GM23338 (cell line): Measurements from ENCODE around the gene FAP. TPM values are rescaled to one million over a fixed set of nuclear protein-coding genes. Genes with fewer than 3 reads are reported as not detected.

Experiments
- ATAC-seq: fragments of 200-7000 bp; cut with Tn5 transposase; 3 replicates; pipeline ENCODE4 v1.9.1; 2020
- DNase-seq: peaks from one replicate; pipeline ENCODE4 v3.0.0-alpha.2; 2015; ENCODE audit warnings: low spot score
- H2AFZ ChIP-seq: fragments of 200-600 bp; sonication (generic); 2 replicates; pipeline ENCODE4 v1.8.0; 2016; ENCODE audit warnings: antibody characterized with exemption, mild to moderate bottlenecking, moderate library complexity
- H3F3A ChIP-seq: fragments of 200-600 bp; sonication (generic); replicated peaks from 2 replicates; pipeline ENCODE4 v1.8.0; 2017; ENCODE audit warnings: antibody characterized with exemption, mixed run types, low read depth
- H3K27ac ChIP-seq: fragments of 200-600 bp; sonication (generic); 2 replicates; pipeline ENCODE4 v1.6.1; 2016; ENCODE audit warnings: low read depth
- H3K27me3 ChIP-seq: fragments of 200-600 bp; sonication (generic); 2 replicates; pipeline ENCODE4 v1.8.0; 2016; ENCODE audit warnings: mild to moderate bottlenecking, mixed run types, moderate library complexity; ENCODE audit not compliant: insufficient read depth
- H3K36me3 ChIP-seq: fragments of 200-600 bp; sonication (generic); 2 replicates; pipeline ENCODE4 v1.8.0; 2016; ENCODE audit warnings: mild to moderate bottlenecking; ENCODE audit not compliant: insufficient read depth
- H3K4me1 ChIP-seq: fragments of 200-600 bp; sonication (generic); 2 replicates; pipeline ENCODE4 v1.8.0; 2016; ENCODE audit warnings: mild to moderate bottlenecking, moderate library complexity; ENCODE audit not compliant: insufficient read depth
- H3K4me2 ChIP-seq: fragments of 200-600 bp; sonication (generic); 2 replicates; pipeline ENCODE4 v1.7.1; 2017; ENCODE audit warnings: mixed run types
- H3K4me3 ChIP-seq: fragments of 200-600 bp; sonication (generic); 2 replicates; pipeline ENCODE4 v1.6.1; 2016; ENCODE audit warnings: mixed run types
- H3K79me2 ChIP-seq: fragments of 200-600 bp; sonication (generic); replicated peaks from 2 replicates; pipeline ENCODE4 v1.8.0; 2017; ENCODE audit warnings: mild to moderate bottlenecking; ENCODE audit not compliant: insufficient read depth
- H3K9me2 ChIP-seq: fragments of 200-600 bp; sonication (generic); 2 replicates; pipeline ENCODE4 v1.8.0; 2017; ENCODE audit not compliant: insufficient read depth
- H4K20me1 ChIP-seq: fragments of 200-600 bp; sonication (generic); replicated peaks from 2 replicates; pipeline ENCODE4 v1.8.0; 2017; ENCODE audit warnings: mild to moderate bottlenecking; ENCODE audit not compliant: insufficient read depth
- H3K27ac Mint-ChIP-seq: 2 replicates; pipeline ENCODE4 v1.8.0; 2020; ENCODE audit warnings: inconsistent platforms, mild to moderate bottlenecking, moderate library complexity, mixed read lengths
- H3K27me3 Mint-ChIP-seq: 3 replicates; pipeline ENCODE4 v1.8.0; 2022; ENCODE audit warnings: low read depth, mild to moderate bottlenecking, moderate library complexity, mixed read lengths, inconsistent platforms; ENCODE audit not compliant: insufficient read depth, poor library complexity
- H3K36me3 Mint-ChIP-seq: 3 replicates; pipeline ENCODE4 v1.8.0; 2021; ENCODE audit warnings: low read depth, mild to moderate bottlenecking, inconsistent platforms, moderate library complexity, mixed read lengths
- H3K4me1 Mint-ChIP-seq: 3 replicates; pipeline ENCODE4 v1.8.0; 2020; ENCODE audit warnings: mild to moderate bottlenecking, inconsistent platforms, mixed read lengths
- H3K4me3 Mint-ChIP-seq: 3 replicates; pipeline ENCODE4 v1.8.0; 2021; ENCODE audit warnings: moderate library complexity, mild to moderate bottlenecking, inconsistent platforms, mixed read lengths
- H3K9me3 Mint-ChIP-seq: 3 replicates; pipeline ENCODE4 v1.8.0; 2020; ENCODE audit warnings: moderate library complexity, mild to moderate bottlenecking, inconsistent platforms, mixed read lengths
- CREB1 ChIP-seq: fragments of 250-450 bp; sonication (Bioruptor Pico); IDR thresholded peaks from 2 replicates; pipeline ENCODE4 v1.5.0; 2020; ENCODE audit warnings: low read depth, mild to moderate bottlenecking, moderate library complexity
- CTCF ChIP-seq, 2 experiments: fragments of 200-600 bp in 1 of 2; sonication (generic) in 1 of 2; conservative IDR thresholded peaks; 2 replicates each; pipeline versions ENCODE4 v1.5.1 to v1.6.1; 2016 to 2017; ENCODE audit warnings: antibody characterized with exemption in 2 of 2, low read depth in 2 of 2, mild to moderate bottlenecking in 2 of 2, moderate library complexity in 1 of 2
- EZH2phosphoT487 ChIP-seq: fragments of 200-600 bp; sonication (generic); IDR thresholded peaks from one replicate; pipeline ENCODE4 v1.8.1; 2018; ENCODE audit warnings: antibody characterized with exemption; ENCODE audit not compliant: unreplicated experiment
- JUNB ChIP-seq: IDR thresholded peaks from one replicate; pipeline ENCODE4 v1.6.1; 2016; ENCODE audit warnings: antibody characterized with exemption; ENCODE audit not compliant: unreplicated experiment
- REST ChIP-seq: IDR thresholded peaks from one replicate; pipeline ENCODE4 v1.6.1; 2018; ENCODE audit warnings: antibody characterized with exemption; ENCODE audit not compliant: unreplicated experiment
- ZNF114 ChIP-seq: fragments of 250-450 bp; sonication (Bioruptor Pico); IDR thresholded peaks from 2 replicates; pipeline ENCODE4 v1.5.0; 2020; ENCODE audit warnings: mild to moderate bottlenecking, moderate library complexity
- polyA plus RNA-seq: library from polyadenylated mRNA; unstranded; fragments of >200 nt; fragmentation: Nextera tagmentation; extraction: Ambion mirVana; gene quantifications from 2 replicates; pipeline ENCODE4 v1.2.1, GENCODE V29; 2016
- total RNA-seq: library from RNA; depleted of rRNA; stranded (reverse); fragments of >200 nt; shearing (Covaris generic); gene quantifications from 2 replicates; pipeline ENCODE4 v1.2.3, GENCODE V29; 2014

The FAP gene
- total and polyA plus RNA-seq, 2 experiments from 2014 or later: not detected

GRCh38 chr2:162234620-162235462 lies 8.4 kb downstream of the FAP start:
- H3K4me3 ChIP-seq: no peak overlapping the region
- H3K79me2 ChIP-seq: no peaks in the 10 kb centered on the region
- H3K4me3 Mint-ChIP-seq: no peak overlapping the region
- no peak for DNase-seq
- H3K27ac ChIP-seq: no peak overlapping the region
- peaks cover 3% of the 10 kb centered on the region; the same call in 1 of the 3 replicates for H3K9me3 Mint-ChIP-seq
- ATAC-seq: no peak
- H3K4me2 ChIP-seq: no peak overlapping the region
- TF ChIP-seq REST (no peak), EZH2phosphoT487 (no peak), JUNB (no peak), ZNF114 (CRISPR knock-in tag) (no peak)
- H3K4me1 Mint-ChIP-seq: peaks cover 10% of the 10 kb centered on the region; the same call in 2 of the 3 replicates
- H3K9me2 ChIP-seq: no peaks in the 10 kb centered on the region
- H4K20me1 ChIP-seq: no peaks in the 10 kb centered on the region
- no peaks in the 10 kb centered on the region for H3K27me3 Mint-ChIP-seq
- H3K4me1 ChIP-seq: no peaks in the 10 kb centered on the region
- no peaks in the 10 kb centered on the region for H3K27me3 ChIP-seq
- no peaks in the 10 kb centered on the region for H3K36me3 Mint-ChIP-seq
- no peak overlapping the region for H2AFZ ChIP-seq
- no peak overlapping the region for H3K27ac Mint-ChIP-seq
- no peaks in the 10 kb centered on the region for H3K36me3 ChIP-seq
- no peaks in the 10 kb centered on the region for H3F3A ChIP-seq

- H3K36me3 Mint-ChIP-seq: no peaks in the 10 kb centered on the region
- Histone ChIP-seq H3K79me2 (no peaks in the 10 kb centered on the region), H3K4me3 (no peak overlapping the region), H3K4me1 (no peaks in the 10 kb centered on the region), H3K4me2 (no peak overlapping the region), H4K20me1 (no peaks in the 10 kb centered on the region), H3K36me3 (no peaks in the 10 kb centered on the region), H3K27ac (no peak overlapping the region), H2AFZ (no peak overlapping the region), H3F3A (no peaks in the 10 kb centered on the region), H3K27me3 (no peaks in the 10 kb centered on the region), H3K9me2 (no peaks in the 10 kb centered on the region)
- peaks cover 10% of the 10 kb centered on the region; the same call in 2 of the 3 replicates for H3K4me1 Mint-ChIP-seq
- H3K27ac Mint-ChIP-seq: no peak overlapping the region
- no peaks in the 10 kb centered on the region for H3K27me3 Mint-ChIP-seq
- DNase-seq: no peak
- peaks cover 3% of the 10 kb centered on the region; the same call in 1 of the 3 replicates for H3K9me3 Mint-ChIP-seq
- H3K4me3 Mint-ChIP-seq: no peak overlapping the region
- TF ChIP-seq CREB1 (CRISPR knock-in tag) (no peak), ZNF114 (CRISPR knock-in tag) (no peak), CTCF (conservative IDR thresholded peaks at IDR 0.05; ENCODE audit: low read depth in 2 of 2) (no peak), REST (no peak)
- no peak for ATAC-seq
These were observed 10.0 kb downstream of the FAP start for GRCh38 chr2:162233197-162233596.
